ENCODE results near the gene CACNA2D3.
A peak's percentile ranks its signal among the peaks of the same experiment; 100 is the strongest.

Gene CACNA2D3

DNA sequence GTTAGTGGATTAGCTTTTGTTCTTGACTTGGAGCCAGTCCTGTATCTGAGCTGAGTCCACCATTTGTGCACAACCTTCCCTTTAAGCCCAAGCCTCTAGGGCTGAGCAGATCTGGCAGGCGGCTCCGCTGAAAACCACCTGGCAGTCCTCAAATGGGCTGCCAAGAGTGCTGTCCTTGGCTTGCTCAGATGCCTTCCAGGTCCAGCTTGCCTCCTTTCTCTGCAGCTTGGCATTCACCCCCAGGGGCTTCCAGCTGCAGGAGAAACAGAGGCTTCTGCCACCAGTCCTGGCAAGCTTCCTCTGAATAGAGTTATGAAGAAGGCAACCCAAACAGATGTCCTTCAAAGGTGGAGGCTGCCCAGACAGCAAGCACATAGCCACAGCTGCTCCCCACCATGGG is 708.8 kb downstream of the CACNA2D3 start:
- no peak for DNase-seq

- no peak for DNase-seq
These were observed 710.5 kb downstream of the CACNA2D3 start for GRCh38 chr3:54832876-54833275.

DNA sequence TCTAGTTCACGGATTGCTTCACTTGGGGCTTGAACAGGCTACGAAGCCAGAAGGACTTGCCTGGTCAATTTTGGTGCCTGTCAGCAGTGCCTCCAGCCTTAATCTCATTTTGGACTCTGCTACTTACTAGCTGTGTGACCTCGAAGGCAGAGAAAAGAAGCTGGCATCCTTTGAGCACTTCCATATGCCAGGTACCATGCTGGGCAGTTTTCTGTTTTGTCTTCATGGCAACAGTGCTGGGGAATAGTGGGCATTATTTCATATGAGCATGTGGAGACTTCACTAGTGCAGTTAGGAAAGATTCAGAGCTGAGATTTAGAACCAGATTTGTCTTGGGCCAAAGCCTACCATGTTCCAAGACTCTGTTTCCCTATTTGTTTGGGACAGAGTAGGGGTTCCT is 713.3 kb downstream of the CACNA2D3 start:
- no peak for DNase-seq

DNA sequence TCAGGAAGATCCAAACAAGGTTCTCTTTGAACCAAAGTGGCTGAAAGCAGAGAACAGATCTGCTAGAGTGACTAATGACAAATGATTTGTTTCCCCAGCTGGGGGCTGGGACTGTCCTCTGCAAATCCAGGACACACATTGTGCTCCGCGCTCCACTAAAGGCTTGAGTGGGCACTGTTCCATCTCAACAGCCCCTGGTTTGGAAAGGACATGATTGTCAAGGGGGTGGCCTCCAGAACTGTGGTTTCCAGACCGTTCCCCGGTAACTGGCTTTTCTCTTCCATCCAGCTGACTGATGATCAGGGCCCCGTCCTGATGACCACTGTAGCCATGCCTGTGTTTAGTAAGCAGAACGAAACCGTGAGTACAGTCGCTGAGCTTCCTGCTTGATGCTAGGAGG is 714.5 kb downstream of the CACNA2D3 start:
- no peak for DNase-seq

GRCh38 chr3:54837964-54838363 is 715.6 kb downstream of the CACNA2D3 start:
- DNase-seq: no peak

DNA sequence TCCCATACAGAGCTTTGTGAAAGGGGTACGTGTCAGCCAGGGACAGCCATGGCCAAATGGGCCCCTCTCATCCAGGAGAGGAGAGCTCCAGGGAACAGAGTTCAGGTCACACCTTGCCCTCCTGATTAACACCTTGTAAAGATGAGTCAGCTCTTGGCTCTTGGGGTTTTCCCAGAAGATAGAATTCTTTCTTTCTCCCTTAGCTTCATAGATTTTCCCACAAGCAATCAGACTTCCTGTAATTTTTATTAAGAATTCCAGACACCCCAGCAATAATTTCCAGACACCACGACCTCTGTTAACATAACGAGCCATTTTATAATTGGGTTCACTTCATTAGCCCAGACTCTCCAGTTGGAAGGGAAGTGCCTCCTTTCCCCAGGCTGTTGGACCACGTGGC is 719.1 kb downstream of the CACNA2D3 start:
- DNase-seq: no peak

- no peak for DNase-seq
These were observed 721.0 kb downstream of the CACNA2D3 start for GRCh38 chr3:54843352-54843751.

DNA sequence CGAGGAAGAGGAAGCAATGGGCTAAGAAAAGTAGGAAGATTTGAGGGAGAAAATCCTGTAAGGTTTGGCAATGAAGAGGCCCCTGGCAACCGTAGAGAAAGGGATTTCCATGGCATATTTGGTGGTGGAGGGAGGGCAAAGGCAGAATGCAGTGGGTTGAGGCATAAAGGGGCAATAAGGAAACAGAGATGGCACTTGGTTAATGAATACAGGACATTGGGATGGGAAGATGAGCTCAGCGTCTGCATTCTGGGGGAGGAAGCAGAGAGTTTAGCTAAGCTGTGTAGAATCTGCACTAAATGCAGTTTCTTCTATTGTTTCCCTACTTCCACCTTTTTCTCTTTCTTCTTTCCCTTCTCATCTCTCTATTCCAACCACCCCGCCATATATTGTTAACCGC is 721.9 kb downstream of the CACNA2D3 start:
- no peak for DNase-seq

DNA sequence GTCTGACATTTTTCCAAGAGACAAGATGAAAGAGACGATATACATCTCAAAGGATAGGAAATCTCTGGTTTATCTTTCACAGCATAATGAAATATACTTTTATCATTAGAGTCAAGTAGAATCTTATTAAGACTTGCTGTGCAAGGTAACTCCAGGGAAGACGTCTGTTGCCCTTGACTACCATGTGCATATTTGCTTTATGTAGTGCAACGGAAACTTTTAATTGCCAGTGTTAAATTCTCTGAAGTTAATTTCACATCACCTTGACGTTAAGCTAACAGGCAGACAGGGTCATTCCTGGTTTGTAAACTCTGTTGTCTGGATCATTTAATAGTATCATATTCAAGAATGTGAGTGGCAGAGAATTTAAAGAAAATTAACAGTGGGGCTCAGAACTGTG is 722.7 kb downstream of the CACNA2D3 start:
- no peak for DNase-seq

DNA sequence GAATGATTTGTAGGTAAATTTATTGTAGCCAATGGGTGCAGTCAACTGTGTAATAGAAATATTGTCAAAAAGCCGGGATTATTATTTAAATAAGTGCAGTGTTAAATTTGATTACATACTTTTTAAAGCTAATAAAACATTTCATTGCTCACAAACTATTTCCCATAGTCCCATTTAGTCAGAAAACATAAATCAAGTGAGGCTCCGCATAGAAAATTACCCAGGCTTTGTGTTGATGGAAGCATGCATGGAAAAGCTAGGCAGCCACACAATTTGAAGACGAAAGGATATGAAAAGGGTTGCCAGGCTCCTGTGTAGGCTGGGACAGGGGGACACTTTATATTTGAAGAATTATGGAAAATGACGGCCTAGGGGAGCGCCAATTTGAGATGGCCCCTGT is 723.2 kb downstream of the CACNA2D3 start:
- DNase-seq: no peak

DNA sequence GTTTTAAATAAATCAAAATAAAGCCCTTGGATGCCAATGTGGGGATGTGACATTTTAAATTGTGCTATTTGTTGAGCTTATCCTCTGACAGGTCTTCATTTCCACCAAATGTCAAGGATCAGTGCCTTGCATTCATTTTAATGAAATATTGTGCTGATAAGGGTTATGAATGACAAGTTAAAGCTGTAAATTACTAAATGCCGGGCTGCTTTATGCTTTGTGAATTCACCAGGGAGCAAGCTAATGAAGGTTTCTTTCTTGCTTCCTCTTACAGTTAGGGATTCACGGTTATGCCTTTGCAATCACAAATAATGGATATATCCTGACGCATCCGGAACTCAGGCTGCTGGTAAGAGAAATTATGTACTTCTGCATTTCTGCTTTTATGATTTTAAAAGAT is 723.8 kb downstream of the CACNA2D3 start:
- DNase-seq: no peak

DNA sequence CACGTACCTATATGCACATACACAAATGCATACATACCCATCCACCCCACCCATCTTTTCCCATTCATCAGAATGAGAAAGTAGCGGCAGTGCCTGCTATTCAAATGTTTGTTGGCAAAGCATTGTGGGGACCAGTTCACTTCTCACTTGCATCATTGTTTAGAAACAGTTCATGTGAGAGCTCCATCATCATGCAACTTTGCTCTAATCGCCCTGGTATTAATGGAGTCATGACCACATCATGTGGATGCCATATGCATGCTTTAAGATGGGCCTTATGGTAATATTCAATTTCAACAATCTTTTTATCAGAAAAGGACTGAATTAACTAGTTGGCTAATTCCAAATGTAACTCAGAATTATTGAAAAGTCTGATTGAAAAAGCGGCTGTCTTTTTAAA is 725.0 kb downstream of the CACNA2D3 start:
- no peak for DNase-seq

DNA sequence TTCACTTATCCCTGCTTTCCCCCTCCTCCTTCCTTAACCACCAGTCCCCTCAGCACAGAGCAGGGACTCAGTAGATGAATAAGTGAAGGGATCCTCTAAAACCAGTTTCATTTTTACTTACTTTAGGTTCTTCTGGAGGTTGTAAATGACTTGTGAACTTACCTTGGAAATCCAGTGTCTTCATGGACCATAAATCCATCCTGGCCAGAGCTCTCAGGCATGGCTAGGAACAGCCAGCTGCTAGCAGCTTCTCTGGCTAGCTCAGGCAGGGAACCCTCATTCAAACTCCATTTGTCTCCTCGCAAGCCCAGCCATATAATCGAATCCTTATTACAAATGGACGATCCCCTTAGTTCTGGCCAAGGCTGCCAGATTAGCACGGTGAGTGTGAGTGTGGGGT is 727.0 kb downstream of the CACNA2D3 start:
- no peak for DNase-seq

DNA sequence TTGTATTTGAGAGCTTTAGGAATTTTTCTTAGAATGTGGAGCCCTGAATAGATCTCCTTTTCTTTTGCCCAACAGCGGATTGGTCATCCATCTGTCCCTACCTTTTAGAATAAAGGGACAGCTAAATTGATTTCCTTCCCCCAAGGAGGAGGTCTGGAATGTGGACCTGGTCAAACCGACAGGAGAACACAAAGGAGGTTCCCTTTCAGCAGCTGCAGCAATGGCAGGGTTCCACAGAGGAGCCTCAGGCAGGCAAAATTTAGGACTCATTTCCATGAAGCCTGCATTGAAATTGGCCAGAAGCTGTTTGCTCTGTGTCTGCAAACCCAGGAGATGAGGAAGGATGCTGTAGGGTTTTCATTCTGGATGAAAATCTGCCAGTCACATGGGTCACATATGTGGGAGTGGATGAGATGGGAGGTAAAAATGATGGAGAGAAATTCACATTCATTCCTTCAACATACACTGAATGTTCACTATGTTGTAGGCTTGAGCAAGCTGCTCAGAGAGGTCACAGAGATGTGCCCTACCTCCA is 728.2 kb downstream of the CACNA2D3 start:
- no peak for DNase-seq

- peak; percentile 23 for DNase-seq
These were observed 731.4 kb downstream of the CACNA2D3 start for GRCh38 chr3:54853573-54854404.

GRCh38 chr3:54856271-54856670 is 733.9 kb downstream of the CACNA2D3 start:
- no peak for DNase-seq

GRCh38 chr3:54857343-54857742 is 735.0 kb downstream of the CACNA2D3 start:
- no peak for DNase-seq

GRCh38 chr3:54858093-54858785 is 735.9 kb downstream of the CACNA2D3 start:
- DNase-seq: no peak

GRCh38 chr3:54859184-54859583 is 736.8 kb downstream of the CACNA2D3 start:
- no peak for DNase-seq

DNA sequence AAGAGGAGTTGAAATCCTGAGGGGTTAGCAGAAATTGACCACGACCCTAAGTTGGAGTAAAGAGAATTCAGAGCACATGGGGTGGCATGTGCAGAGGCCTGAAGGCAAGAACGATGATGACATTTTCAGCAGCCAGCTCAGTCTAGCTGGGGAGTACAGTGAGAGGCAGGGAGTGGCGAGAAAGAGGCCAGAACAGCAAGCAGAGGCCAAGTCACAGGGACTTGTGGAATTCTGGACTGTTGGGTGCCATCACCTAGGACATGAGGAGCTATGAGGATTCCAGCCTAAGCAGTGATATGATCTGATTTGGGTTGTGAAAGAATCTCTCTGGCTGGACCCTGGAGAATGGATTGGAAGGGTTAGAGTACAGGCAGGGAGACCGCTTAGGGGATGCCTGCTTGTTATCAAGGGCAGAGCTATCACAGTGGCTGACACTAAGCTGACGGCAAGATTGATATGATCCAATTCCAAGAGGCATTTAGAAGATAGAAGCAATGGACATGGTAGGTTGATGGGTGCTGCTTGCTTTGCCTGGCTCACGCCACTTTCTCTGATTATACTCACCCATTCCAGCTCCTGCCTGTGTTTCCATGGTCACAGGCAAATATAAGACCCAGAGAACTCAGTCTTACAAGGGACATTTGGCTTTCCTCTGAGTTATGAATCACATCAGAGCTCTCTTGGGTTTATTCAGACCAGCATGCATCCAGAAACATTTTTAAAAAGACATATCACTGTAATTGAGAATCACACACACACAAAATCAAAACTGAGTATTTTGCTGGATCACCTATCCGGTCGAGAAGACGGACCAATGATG is 739.1 kb downstream of the CACNA2D3 start:
- DNase-seq: no peak

DNA sequence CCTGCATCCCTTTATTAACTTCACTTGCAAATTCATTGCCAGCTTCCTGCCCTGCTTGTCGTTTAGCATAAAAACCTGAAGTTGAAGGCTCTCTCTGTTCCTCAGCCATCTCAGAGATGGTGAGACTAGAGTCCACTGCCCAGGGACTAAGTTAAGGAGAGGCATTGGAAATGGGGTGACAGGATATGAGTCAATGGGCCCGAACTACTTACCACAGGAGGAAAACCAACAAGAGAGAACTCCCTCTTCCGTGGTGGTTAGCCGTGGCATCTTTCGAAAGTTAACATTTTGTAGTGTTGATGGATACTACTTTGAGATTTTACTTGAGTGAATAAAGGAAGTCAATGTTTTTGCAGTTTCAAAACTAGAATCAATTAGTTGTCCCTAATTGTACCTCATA is 740.2 kb downstream of the CACNA2D3 start:
- DNase-seq: no peak

- DNase-seq: no peak
These were observed 741.0 kb downstream of the CACNA2D3 start for GRCh38 chr3:54863366-54863765.

- DNase-seq: no peak
These were observed 741.4 kb downstream of the CACNA2D3 start for GRCh38 chr3:54863786-54864185.

Data from activated naive CD4-positive, alpha-beta T cell treated with anti-CD3 and anti-CD28 coated beads, Interleukin-2, amount 50 U/mL, for 16 hours (primary cell).